DND-41 (cell line): Measurements from ENCODE around the gene PPM1E.
"Not testable (repeated sequence)": the region's sequence is repeated elsewhere in the genome, so short reads cannot be mapped to it uniquely, and the experiment has no call there.

ENCODE experiments used
- EZH2 ChIP-seq: IDR thresholded peaks from 3 replicates; pipeline ENCODE4 v1.6.1; 2012; ENCODE audit warnings: borderline replicate concordance, low read depth, mild to moderate bottlenecking, moderate library complexity, low read length, inconsistent platforms; ENCODE audit not compliant: severe bottlenecking
- TF ChIP-seq, protein P1 (sequence below): IDR thresholded peaks from 2 replicates; pipeline ENCODE4 v1.5.1; 2012; ENCODE audit warnings: borderline replicate concordance, low read length, moderate library complexity, mild to moderate bottlenecking; ENCODE audit not compliant: poor library complexity, severe bottlenecking; ENCODE audit errors: extremely low read depth

DNA sequence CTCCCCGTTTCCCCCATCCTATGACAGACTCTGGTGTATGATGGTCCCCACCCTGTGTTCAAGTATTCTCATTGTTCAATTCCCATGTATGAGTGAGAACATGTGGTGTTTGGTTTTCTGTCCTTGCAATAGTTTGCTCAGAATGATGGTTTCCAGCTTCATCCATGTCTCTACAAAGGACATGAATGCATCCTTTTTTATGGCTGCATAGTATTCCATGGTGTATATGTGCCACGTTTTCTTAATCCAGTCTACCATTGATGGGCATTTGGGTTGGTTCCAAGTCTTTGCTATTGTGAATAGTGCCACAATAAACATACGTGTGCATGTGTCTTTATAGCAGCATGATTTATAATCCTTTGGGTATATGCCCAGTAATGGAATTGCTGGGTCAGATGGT is 90.8 kb downstream of the PPM1E start:
- TF ChIP-seq, protein P1, sequence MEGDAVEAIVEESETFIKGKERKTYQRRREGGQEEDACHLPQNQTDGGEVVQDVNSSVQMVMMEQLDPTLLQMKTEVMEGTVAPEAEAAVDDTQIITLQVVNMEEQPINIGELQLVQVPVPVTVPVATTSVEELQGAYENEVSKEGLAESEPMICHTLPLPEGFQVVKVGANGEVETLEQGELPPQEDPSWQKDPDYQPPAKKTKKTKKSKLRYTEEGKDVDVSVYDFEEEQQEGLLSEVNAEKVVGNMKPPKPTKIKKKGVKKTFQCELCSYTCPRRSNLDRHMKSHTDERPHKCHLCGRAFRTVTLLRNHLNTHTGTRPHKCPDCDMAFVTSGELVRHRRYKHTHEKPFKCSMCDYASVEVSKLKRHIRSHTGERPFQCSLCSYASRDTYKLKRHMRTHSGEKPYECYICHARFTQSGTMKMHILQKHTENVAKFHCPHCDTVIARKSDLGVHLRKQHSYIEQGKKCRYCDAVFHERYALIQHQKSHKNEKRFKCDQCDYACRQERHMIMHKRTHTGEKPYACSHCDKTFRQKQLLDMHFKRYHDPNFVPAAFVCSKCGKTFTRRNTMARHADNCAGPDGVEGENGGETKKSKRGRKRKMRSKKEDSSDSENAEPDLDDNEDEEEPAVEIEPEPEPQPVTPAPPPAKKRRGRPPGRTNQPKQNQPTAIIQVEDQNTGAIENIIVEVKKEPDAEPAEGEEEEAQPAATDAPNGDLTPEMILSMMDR: not testable (repeated sequence)
- TF ChIP-seq EZH2: not testable (repeated sequence)
